NOMO-1 treated with dmso at 0.1 percent for 144 hours (cell line): ENCODE measurements around the gene NKX2-1.
"Not testable (repeated sequence)": the region's sequence is repeated elsewhere in the genome, so short reads cannot be mapped to it uniquely, and the experiment has no call there.

ENCODE experiments used
- DNase-seq: peaks from one replicate; lab custom pipeline; 2025; ENCODE audit not compliant: unreplicated experiment; lab: John Stamatoyannopoulos, UW

Gene NKX2-1

GRCh38 chr14:36505892-36506731 is 13.9 kb downstream of the NKX2-1 start:
- no peak for DNase-seq

GRCh38 chr14:36505181-36505815 is 14.7 kb downstream of the NKX2-1 start:
- no peak for DNase-seq

GRCh38 chr14:36504771-36505175 is 15.3 kb downstream of the NKX2-1 start:
- no peak for DNase-seq

GRCh38 chr14:36503771-36504741 is 16.0 kb downstream of the NKX2-1 start:
- no peak for DNase-seq

GRCh38 chr14:36502558-36503508 is 17.2 kb downstream of the NKX2-1 start:
- DNase-seq, result no peak

GRCh38 chr14:36498938-36499337 is 21.1 kb downstream of the NKX2-1 start:
- DNase-seq, result no peak

- DNase-seq, result no peak
Measured at GRCh38 chr14:36496346-36496745, 23.7 kb downstream of the NKX2-1 start.

GRCh38 chr14:36495666-36496065 is 24.4 kb downstream of the NKX2-1 start:
- no peak for DNase-seq

- DNase-seq, result no peak
Measured at GRCh38 chr14:36493761-36494160, 26.3 kb downstream of the NKX2-1 start.

- DNase-seq, result no peak
Measured at GRCh38 chr14:36485773-36486172, 34.3 kb downstream of the NKX2-1 start.

- DNase-seq, result no peak
Measured at GRCh38 chr14:36479344-36479743, 40.7 kb downstream of the NKX2-1 start.

- DNase-seq, result no peak
Measured at GRCh38 chr14:36478782-36479181, 41.2 kb downstream of the NKX2-1 start.

- DNase-seq, result no peak
Measured at GRCh38 chr14:36477266-36477665, 42.8 kb downstream of the NKX2-1 start.

- not testable (repeated sequence) for DNase-seq
Measured at GRCh38 chr14:36476061-36476460, 44.0 kb downstream of the NKX2-1 start.

- no peak for DNase-seq
Measured at GRCh38 chr14:36474593-36474992, 45.4 kb downstream of the NKX2-1 start.

GRCh38 chr14:36471431-36471830 is 48.6 kb downstream of the NKX2-1 start:
- DNase-seq, result no peak

- DNase-seq, result no peak
Measured at GRCh38 chr14:36467332-36467731, 52.7 kb downstream of the NKX2-1 start.
